WERI-Rb-1 (cell line): ENCODE measurements around the gene TSPOAP1.

Experiments
- DNase-seq: peaks from one replicate; pipeline ENCODE4 v3.0.0-alpha.2; 2020
- H3K27ac ChIP-seq: fragments of 250-450 bp; sonication (Bioruptor Pico); 2 replicates; pipeline ENCODE4 v1.5.1; 2020; ENCODE audit warnings: mild to moderate bottlenecking, moderate library complexity
- H3K27me3 ChIP-seq: fragments of 250-450 bp; sonication (Bioruptor Pico); 2 replicates; pipeline ENCODE4 v1.5.1; 2021; ENCODE audit warnings: mild to moderate bottlenecking, low read depth, moderate library complexity; ENCODE audit not compliant: insufficient read depth, severe bottlenecking
- H3K36me3 ChIP-seq: fragments of 250-450 bp; sonication (Bioruptor Pico); 2 replicates; pipeline ENCODE4 v1.5.1; 2020; ENCODE audit warnings: mild to moderate bottlenecking, moderate library complexity
- H3K4me3 ChIP-seq: 2 replicates; pipeline ENCODE4 v1.5.1; 2011; ENCODE audit warnings: low read depth, mild to moderate bottlenecking, control low read depth, low read length
- H3K9me3 ChIP-seq: fragments of 250-450 bp; sonication (Bioruptor Pico); 2 replicates; pipeline ENCODE4 v1.5.1; 2021; ENCODE audit warnings: mild to moderate bottlenecking, moderate library complexity; ENCODE audit not compliant: severe bottlenecking
- CTCF ChIP-seq: IDR thresholded peaks from 2 replicates; pipeline ENCODE4 v1.5.1; 2011; ENCODE audit warnings: low read depth, mild to moderate bottlenecking, control low read depth, inconsistent platforms, low read length

The TSPOAP1 gene

GRCh38 chr17:58364270-58364942 lies 35.8 kb upstream of the TSPOAP1 start:
- Histone ChIP-seq H3K36me3 (no peaks in the 10 kb centered on the region), H3K9me3 (no peaks in the 10 kb centered on the region), H3K27me3 (no peaks in the 10 kb centered on the region), H3K27ac (no peak overlapping the region), H3K4me3 (no peak overlapping the region)
- no peak for TF ChIP-seq CTCF
- no peak for DNase-seq

DNA sequence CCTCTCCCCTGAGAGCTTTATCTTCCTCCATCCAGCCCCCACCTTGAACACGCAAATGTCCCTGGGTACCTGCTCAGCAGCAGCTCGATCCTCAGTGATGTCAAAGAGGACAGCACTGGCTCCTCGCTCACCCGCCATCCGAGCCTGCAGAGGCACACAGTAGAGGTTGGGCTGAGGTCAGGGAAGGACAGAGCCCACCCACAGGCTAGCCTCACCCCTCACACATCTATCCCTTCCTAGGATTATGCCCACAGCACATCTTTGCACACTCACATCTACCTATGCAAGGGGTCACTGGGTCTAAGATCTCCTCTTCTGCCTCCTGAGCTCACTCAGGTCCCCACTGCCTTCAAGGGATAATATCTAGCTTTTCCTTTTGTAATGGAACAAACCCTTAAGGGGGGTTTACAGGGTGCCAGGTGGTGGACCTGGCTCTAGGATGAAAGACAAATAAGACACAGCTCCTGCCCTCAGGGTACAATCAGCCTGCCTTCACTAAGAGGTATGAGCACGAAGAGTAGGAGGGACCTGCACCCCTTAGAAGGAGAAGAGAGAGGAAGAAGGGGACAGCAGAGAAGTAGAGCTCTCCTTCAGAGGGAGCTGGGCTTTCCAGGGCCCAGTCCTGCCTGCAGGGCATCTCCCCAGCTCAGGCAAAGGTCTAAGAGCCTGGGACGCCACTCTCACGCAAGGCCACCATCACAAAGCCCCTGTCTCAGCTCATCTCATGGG lies 35.0 kb upstream of the TSPOAP1 start:
- no peak overlapping the region for H3K4me3 ChIP-seq
- DNase-seq, result no peak
- no peak overlapping the region for H3K27ac ChIP-seq
- no peaks in the 10 kb centered on the region for H3K9me3 ChIP-seq
- no peaks in the 10 kb centered on the region for H3K36me3 ChIP-seq
- H3K27me3 ChIP-seq, result no peaks in the 10 kb centered on the region
- TF ChIP-seq CTCF, result no peak

DNA sequence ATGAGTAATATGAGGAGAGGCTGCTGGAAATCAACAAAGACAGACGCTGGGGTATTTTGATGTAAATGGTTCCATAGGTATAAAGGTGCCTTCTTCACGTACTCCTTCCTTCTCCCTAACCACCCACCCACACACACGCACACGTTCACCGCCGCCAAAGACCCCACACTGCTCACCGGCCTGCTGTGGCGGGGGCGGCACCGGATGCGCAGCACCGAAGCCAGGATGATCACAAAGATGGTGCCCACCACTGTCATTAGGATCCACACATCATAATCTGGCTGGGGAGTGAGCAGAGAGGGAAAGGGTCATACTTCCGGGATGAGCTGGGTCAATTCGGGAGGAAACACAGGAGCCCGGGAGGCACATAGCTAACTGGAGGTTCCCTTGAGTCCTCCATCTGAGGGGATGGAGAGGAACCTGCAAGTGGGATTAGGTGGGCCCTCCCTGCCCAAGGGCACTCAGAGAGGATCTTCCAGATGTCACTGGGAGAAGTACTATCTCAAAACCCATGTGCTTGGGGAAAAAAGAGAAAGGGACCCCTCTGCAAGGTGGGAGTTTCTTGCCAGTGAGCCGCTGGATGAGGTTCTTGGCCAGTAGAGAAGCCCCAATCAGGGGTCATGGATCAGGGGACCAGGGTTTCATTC lies 33.9 kb upstream of the TSPOAP1 start:
- TF ChIP-seq CTCF, result no peak
- Histone ChIP-seq H3K36me3 (no peaks in the 10 kb centered on the region), H3K27ac (no peak overlapping the region)

DNA sequence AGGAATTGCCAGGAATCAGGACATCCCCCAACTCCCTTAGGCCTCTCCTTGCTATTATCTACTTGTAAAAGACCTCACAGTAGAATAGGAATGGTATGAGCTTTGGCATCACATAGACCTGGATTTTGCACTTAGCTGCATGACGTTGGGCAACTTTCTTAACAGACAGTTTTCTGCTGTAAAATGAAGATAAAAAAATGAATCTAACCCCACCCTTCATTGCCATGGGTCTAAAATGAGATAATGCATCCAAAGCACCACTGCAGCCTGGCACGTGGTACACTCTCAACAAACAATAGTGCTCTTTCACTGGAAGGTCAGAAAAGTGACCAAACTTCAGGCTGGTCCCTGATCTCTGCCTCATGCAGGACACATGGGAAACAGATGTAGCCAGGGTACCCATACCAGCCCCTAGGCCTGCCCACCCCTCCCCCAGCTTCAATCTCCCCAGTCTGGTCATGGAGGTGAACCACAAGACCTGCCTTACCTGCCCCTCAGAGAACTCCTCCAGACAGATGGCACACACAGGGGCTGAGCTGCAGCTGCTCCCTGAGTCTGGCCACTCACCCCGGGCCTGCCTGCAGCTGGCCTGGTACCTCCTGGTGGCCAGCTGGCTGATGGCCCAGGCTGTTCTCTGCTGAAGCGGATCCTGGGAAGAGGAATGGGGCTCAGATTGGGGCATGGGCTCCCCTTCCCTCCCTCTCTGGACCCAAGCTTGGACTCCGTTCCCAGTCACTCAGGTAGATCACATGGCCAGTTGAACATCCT lies 31.9 kb upstream of the TSPOAP1 start:
- no peak for TF ChIP-seq CTCF
- Histone ChIP-seq H3K27me3 (no peaks in the 10 kb centered on the region), H3K27ac (no peak overlapping the region), H3K9me3 (no peaks in the 10 kb centered on the region), H3K4me3 (no peak overlapping the region), H3K36me3 (no peaks in the 10 kb centered on the region)
- DNase-seq, result no peak

More for the DNA sequence above, 33.9 kb upstream of the TSPOAP1 start:
- DNase-seq, result no peak
- Histone ChIP-seq H3K27me3 (no peaks in the 10 kb centered on the region), H3K9me3 (no peaks in the 10 kb centered on the region), H3K4me3 (no peak overlapping the region)

DNA sequence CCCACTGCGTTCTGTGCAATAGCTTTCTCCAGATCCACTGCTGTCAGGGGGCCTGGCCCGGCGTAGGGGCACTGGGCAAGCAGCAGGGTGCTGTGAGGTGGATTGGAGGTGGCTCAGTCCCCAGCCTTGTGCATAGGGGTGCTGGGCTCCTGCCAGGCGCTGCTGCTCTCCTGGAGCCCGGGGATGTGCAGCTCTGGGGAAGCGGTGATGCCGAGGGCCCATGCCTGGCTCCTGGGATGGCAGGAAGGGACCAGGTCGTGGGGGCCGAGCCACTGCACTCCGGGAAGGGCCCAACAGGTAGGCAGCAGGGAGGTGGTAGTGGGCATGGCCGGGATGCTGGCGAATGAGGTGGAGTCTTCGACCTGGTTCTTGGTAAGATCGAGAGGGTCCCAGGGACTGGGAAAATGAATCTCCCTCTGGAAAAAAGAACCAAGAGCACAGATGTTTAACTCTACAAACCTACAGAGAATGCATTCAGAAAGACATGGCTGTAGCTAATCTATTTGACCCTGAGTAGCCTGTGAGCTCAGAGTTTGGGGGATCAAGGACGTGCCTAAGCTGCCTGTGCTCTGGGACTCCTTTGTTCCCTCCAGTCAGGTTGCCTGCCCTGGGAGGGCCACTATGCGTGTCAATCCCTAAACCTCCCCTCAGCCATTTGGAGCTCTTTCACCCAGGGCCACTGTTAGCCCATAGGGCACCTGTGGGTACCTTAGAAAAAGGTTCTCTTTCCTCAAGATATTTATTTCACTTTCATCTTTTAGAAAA lies 30.0 kb upstream of the TSPOAP1 start:
- H3K27ac ChIP-seq, result peak overlapping the region; percentile 35
- TF ChIP-seq CTCF, result no peak
- peak; percentile 53 for DNase-seq
- no peak overlapping the region for H3K4me3 ChIP-seq
- H3K9me3 ChIP-seq, result no peaks in the 10 kb centered on the region
- no peaks in the 10 kb centered on the region for H3K36me3 ChIP-seq
- no peaks in the 10 kb centered on the region for H3K27me3 ChIP-seq
